Central memory CD8-positive, alpha-beta T cell (primary cell): ENCODE measurements around the gene GOLPH3L.
"Not testable (repeated sequence)": the region's sequence is repeated elsewhere in the genome, so short reads cannot be mapped to it uniquely, and the experiment has no call there.

Experiments used
- ATAC-seq: fragments of 150-1000 bp; cut with Tn5 transposase; replicated peaks from 2 replicates; pipeline ENCODE4 v1.10.0; 2022; ENCODE audit warnings: mild to moderate bottlenecking, moderate FRiP score, moderate number of reproducible peaks; ENCODE audit not compliant: poor library complexity, severe bottlenecking; ENCODE audit errors: extremely low read depth
- DNase-seq, 2 donors: peaks; one replicate each; pipeline ENCODE4 v3.0.0; 2021; ENCODE audit warnings: low spot score in 2 of 2
- H3K27ac Mint-ChIP-seq: one replicate; pipeline ENCODE4 v1.8.0; 2022; ENCODE audit warnings: low read depth, mild to moderate bottlenecking, moderate library complexity, mixed read lengths
- H3K27me3 Mint-ChIP-seq: one replicate; pipeline ENCODE4 v1.8.0; 2022; ENCODE audit warnings: mixed read lengths
- H3K36me3 Mint-ChIP-seq: one replicate; pipeline ENCODE4 v1.8.0; 2022; ENCODE audit warnings: mild to moderate bottlenecking, moderate library complexity, mixed read lengths; ENCODE audit not compliant: insufficient read depth
- H3K4me1 Mint-ChIP-seq: one replicate; pipeline ENCODE4 v1.8.0; 2022; ENCODE audit warnings: mixed read lengths
- H3K4me3 Mint-ChIP-seq: one replicate; pipeline ENCODE4 v1.8.0; 2022; ENCODE audit warnings: mild to moderate bottlenecking, moderate library complexity, mixed read lengths
- H3K9me3 Mint-ChIP-seq: one replicate; pipeline ENCODE4 v1.8.0; 2022; ENCODE audit warnings: mixed read lengths

Gene GOLPH3L

GRCh38 chr1:150649441-150650075 is 47.4 kb downstream of the GOLPH3L start:
- DNase-seq (no peak), ATAC-seq (no peak)
- Mint-ChIP-seq H3K4me1 (peaks cover 6% of the 10 kb centered on the region), H3K27ac (no peak overlapping the region), H3K4me3 (no peak overlapping the region), H3K36me3 (peaks cover 28% of the 10 kb centered on the region), H3K27me3 (no peaks in the 10 kb centered on the region), H3K9me3 (no peaks in the 10 kb centered on the region)

GRCh38 chr1:150642296-150642695 is 54.7 kb downstream of the GOLPH3L start:
- Mint-ChIP-seq H3K27me3 (no peaks in the 10 kb centered on the region), H3K4me1 (no peaks in the 10 kb centered on the region), H3K36me3 (peaks cover 5% of the 10 kb centered on the region), H3K9me3 (no peaks in the 10 kb centered on the region), H3K27ac (no peak overlapping the region), H3K4me3 (no peak overlapping the region)
- no peak for ATAC-seq
- DNase-seq, result no peak

GRCh38 chr1:150641126-150641815 is 55.7 kb downstream of the GOLPH3L start:
- not testable (repeated sequence) for ATAC-seq, H3K27ac Mint-ChIP-seq, H3K4me3 Mint-ChIP-seq, H3K4me1 Mint-ChIP-seq, H3K36me3 Mint-ChIP-seq, DNase-seq, H3K9me3 Mint-ChIP-seq, H3K27me3 Mint-ChIP-seq

GRCh38 chr1:150638430-150638829 is 58.5 kb downstream of the GOLPH3L start:
- not testable (repeated sequence) for H3K4me1 Mint-ChIP-seq, H3K4me3 Mint-ChIP-seq, ATAC-seq

GRCh38 chr1:150634839-150635622 is 61.9 kb downstream of the GOLPH3L start:
- not testable (repeated sequence) for H3K36me3 Mint-ChIP-seq, ATAC-seq, H3K4me3 Mint-ChIP-seq, DNase-seq, H3K27ac Mint-ChIP-seq, H3K4me1 Mint-ChIP-seq, H3K9me3 Mint-ChIP-seq, H3K27me3 Mint-ChIP-seq

More at GRCh38 chr1:150638430-150638829, 58.5 kb downstream of the GOLPH3L start:
- H3K36me3 Mint-ChIP-seq, H3K9me3 Mint-ChIP-seq, H3K27ac Mint-ChIP-seq, DNase-seq, H3K27me3 Mint-ChIP-seq: not testable (repeated sequence)

- Mint-ChIP-seq H3K27ac (peak within 1 kb of the TSS; percentile 42), H3K36me3 (peaks cover 31% of the 10 kb centered on the region), H3K4me1 (peaks cover 5% of the 10 kb centered on the region), H3K27me3 (no peaks in the 10 kb centered on the region), H3K4me3 (no peak within 1 kb of the TSS), H3K9me3 (no peaks in the 10 kb centered on the region)
- DNase-seq (peak; percentile 89 to 96), ATAC-seq (peak; percentile 92)
Measured at GRCh38 chr1:150629115-150629928, 67.6 kb downstream of the GOLPH3L start, which contains the start of gene ENSA. ENSA (minus strand) TSS chr1:150629612; CDS start chr1:150629470, 142 bp downstream.

GRCh38 chr1:150628766-150629114 is 68.2 kb downstream of the GOLPH3L start:
- Mint-ChIP-seq H3K4me1 (peaks cover 5% of the 10 kb centered on the region), H3K36me3 (peaks cover 36% of the 10 kb centered on the region), H3K27me3 (no peaks in the 10 kb centered on the region)

GRCh38 chr1:150627826-150628410 is 69.0 kb downstream of the GOLPH3L start:
- ATAC-seq, result no peak
- peaks cover 43% of the 10 kb centered on the region for H3K36me3 Mint-ChIP-seq
- H3K4me3 Mint-ChIP-seq, result no peak overlapping the region
- no peaks in the 10 kb centered on the region for H3K9me3 Mint-ChIP-seq
- no peak for DNase-seq
- H3K27me3 Mint-ChIP-seq, result no peaks in the 10 kb centered on the region
- no peak overlapping the region for H3K27ac Mint-ChIP-seq
- peaks cover 11% of the 10 kb centered on the region for H3K4me1 Mint-ChIP-seq

More at GRCh38 chr1:150628766-150629114, 68.2 kb downstream of the GOLPH3L start:
- no peaks in the 10 kb centered on the region for H3K9me3 Mint-ChIP-seq
- no peak overlapping the region for H3K27ac Mint-ChIP-seq
- no peak for DNase-seq
- no peak overlapping the region for H3K4me3 Mint-ChIP-seq
- no peak for ATAC-seq

- no peak overlapping the region for H3K4me3 Mint-ChIP-seq
Measured at GRCh38 chr1:150626150-150626549, 70.8 kb downstream of the GOLPH3L start.

GRCh38 chr1:150624546-150624945 is 72.4 kb downstream of the GOLPH3L start:
- H3K4me3 Mint-ChIP-seq, H3K27ac Mint-ChIP-seq, DNase-seq, H3K27me3 Mint-ChIP-seq, ATAC-seq, H3K9me3 Mint-ChIP-seq: not testable (repeated sequence)
- peaks cover 25% of the 10 kb centered on the region for H3K4me1 Mint-ChIP-seq
- H3K36me3 Mint-ChIP-seq, result peaks cover 55% of the 10 kb centered on the region

More at GRCh38 chr1:150626150-150626549, 70.8 kb downstream of the GOLPH3L start:
- Mint-ChIP-seq H3K27me3 (no peaks in the 10 kb centered on the region), H3K4me1 (peaks cover 17% of the 10 kb centered on the region), H3K27ac (no peak overlapping the region), H3K9me3 (no peaks in the 10 kb centered on the region), H3K36me3 (peaks cover 45% of the 10 kb centered on the region)
- ATAC-seq (no peak), DNase-seq (no peak)

GRCh38 chr1:150624134-150624533 is 72.8 kb downstream of the GOLPH3L start:
- not testable (repeated sequence) for H3K27me3 Mint-ChIP-seq, DNase-seq, H3K27ac Mint-ChIP-seq, H3K9me3 Mint-ChIP-seq, H3K4me3 Mint-ChIP-seq, ATAC-seq
- Mint-ChIP-seq H3K36me3 (peaks cover 59% of the 10 kb centered on the region), H3K4me1 (peaks cover 29% of the 10 kb centered on the region)
